GM18526 (cell line): ENCODE results near the gene IBTK.

ENCODE experiments used
- POLR2A ChIP-seq: IDR thresholded peaks from 3 replicates; pipeline ENCODE4 v1.6.1; 2011; ENCODE audit not compliant: insufficient read length; ENCODE audit errors: extremely low read depth

The IBTK gene

GRCh38 chr6:82143041-82143481 lies 104.5 kb downstream of the IBTK start:
- no peak for TF ChIP-seq POLR2A

DNA sequence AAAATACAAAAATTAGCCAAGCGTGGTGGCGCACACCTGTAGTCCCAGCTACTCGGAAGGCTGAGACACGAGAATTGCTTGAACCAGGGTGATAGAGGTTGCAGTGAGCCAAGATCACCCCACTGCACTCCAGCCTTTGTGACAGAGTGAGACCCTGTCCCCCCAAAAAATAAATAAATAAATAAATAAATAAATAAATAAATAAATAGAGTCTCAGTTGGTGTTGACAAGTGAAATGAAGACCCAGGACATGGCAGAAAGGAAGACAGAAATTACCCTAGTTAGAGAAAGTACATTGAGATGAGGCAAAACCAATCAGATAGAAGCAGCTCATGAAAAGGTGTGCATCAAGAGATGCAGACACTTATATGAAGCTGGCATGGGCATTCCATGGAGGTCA lies 105.0 kb downstream of the IBTK start:
- TF ChIP-seq POLR2A = no peak

DNA sequence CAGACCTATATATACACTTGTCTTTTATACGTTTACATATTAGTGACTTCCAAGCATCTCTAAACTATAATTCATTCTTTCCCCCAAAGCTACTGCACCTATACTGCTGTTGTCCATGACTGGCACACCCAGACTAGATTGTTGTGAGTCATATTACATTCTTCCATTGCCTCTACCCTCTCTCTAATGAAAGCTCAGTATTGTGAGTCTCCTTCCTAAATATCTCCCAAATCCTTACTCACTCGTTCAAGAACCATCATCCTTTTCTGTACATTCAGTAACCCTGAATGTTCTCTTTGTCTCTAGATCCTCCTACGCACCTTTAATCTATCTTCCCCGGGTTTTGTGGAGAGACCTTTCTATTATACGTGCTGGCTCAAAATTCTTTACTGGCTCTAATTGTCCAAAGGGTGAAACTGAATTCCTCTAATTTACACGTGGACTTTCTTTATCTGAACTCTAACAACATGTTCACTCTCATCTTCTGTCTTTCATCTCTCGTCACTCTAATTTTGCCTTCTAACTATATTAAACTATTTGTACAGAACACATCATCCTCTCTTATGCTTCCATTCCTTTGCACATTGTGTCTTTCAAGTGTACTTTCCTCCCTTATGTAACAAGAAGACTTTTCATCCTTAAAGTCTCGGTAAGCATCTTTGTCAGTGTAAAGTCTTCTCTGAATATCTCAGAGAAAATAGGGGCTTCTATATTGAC lies 109.3 kb downstream of the IBTK start:
- TF ChIP-seq POLR2A = no peak

DNA sequence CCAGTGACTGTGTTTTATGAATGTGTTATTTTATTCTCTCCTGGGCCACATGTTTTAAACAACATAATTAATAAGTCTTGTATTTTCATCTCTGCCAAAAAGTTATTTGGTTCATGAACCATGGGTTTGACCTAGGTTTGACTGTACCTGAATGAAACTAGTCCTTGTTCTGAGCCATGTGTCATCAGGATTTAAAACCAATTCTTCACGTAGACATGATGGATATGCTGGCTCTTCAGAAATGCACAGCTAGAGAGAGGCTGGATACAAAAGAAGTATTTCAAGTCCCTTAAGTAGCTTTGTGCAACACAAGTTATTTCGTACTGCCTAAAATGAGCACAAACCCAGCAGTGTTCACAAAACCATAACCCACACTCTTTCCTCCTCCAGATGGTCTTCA lies 116.1 kb downstream of the IBTK start:
- no peak for TF ChIP-seq POLR2A

DNA sequence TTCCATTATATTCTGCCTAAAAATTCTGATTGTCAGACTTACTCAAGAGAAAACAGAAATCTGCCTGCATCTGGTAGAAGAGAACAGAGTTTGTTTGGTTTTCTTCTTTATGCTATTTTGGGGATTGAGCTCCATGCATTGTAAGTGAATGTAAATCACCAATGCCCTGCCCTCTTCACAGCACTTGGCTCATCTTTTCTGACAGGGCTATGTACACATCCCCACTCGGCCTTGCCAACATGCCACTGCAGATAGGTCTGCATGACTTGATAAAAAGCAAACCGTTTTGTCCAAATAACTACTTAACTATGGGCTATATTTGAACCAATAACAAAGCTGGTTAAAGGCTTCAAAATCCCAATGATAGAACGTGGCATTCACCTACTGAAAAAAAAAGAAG lies 117.7 kb downstream of the IBTK start:
- TF ChIP-seq POLR2A = no peak

- TF ChIP-seq POLR2A = no peak
Observed at GRCh38 chr6:82123632-82124031, 123.9 kb downstream of the IBTK start.
